GM10266 (cell line): ENCODE results near the gene NTRK2.

Source experiments
- DNase-seq: peaks from one replicate; pipeline ENCODE4 v3.0.0; 2012; ENCODE audit errors: extremely low spot score
- CTCF ChIP-seq: IDR thresholded peaks from 2 replicates; pipeline ENCODE4 v1.5.1; 2012; ENCODE audit warnings: mild to moderate bottlenecking, low read depth; ENCODE audit not compliant: control insufficient read depth, insufficient read depth; ENCODE audit errors: missing control alignments

Gene NTRK2

GRCh38 chr9:84874596-84874995 is 205.1 kb downstream of the NTRK2 start:
- TF ChIP-seq CTCF, result no peak

GRCh38 chr9:84875193-84875592 is 205.7 kb downstream of the NTRK2 start:
- no peak for TF ChIP-seq CTCF
- DNase-seq, result no peak

More at GRCh38 chr9:84874596-84874995, 205.1 kb downstream of the NTRK2 start:
- DNase-seq, result no peak

GRCh38 chr9:84879631-84880030 is 210.1 kb downstream of the NTRK2 start:
- no peak for DNase-seq
- TF ChIP-seq CTCF, result no peak

- TF ChIP-seq CTCF, result no peak
- DNase-seq, result no peak
These were observed 211.3 kb downstream of the NTRK2 start for GRCh38 chr9:84880835-84881234.

GRCh38 chr9:84886866-84887265 is 217.3 kb downstream of the NTRK2 start:
- DNase-seq, result no peak
- TF ChIP-seq CTCF, result no peak

GRCh38 chr9:84891924-84892323 is 222.4 kb downstream of the NTRK2 start:
- TF ChIP-seq CTCF, result no peak
- no peak for DNase-seq

- no peak for TF ChIP-seq CTCF
- no peak for DNase-seq
These were observed 224.0 kb downstream of the NTRK2 start for GRCh38 chr9:84893419-84894128.
